Heart left ventricle (tissue), 13 donors: Measurements from ENCODE around the gene MORN5.

Experiments
- POLR2A ChIP-seq, 2 donors: fragments of 450-650 bp; IDR thresholded peaks; one replicate each; pipeline ENCODE4 v1.6.1; 2017; ENCODE audit warnings: antibody characterized with exemption in 2 of 2, mild to moderate bottlenecking in 2 of 2, moderate library complexity in 2 of 2
- TF ChIP-seq, protein P1 (sequence below), 12 donors: fragments of 200-600 bp; sonication (generic) in 4 of 12; IDR thresholded peaks; one replicate each; pipeline versions ENCODE4 v1.5.0 to v1.8.0; 2018 to 2022; ENCODE audit warnings: antibody characterized with exemption in 12 of 12, mild to moderate bottlenecking in 5 of 12
- donor health status: ischemic (EF 13 %, LVEDD 7.1; RV severe dilation, severe dysfunction).
- donor health status: DM: no; HTN: yes; CAD: no.
- donor health status: DM: no; HTN: no; CAD: no.
- donor health status: ischemic (EF 25% LVEDD 6.9; RV normal size, moderate dysfunction).
- donor health status: ischemic (EF 25% LVEDD 5.7; RV mildly dilated, moderate dysfunction).
- donor health status: ischemic (EF 35%, LVEDD 5.7; RV mildly dilated, moderate dysfunction).
- donor health status: nonischemic (EF 11% LVEDD 7.7; RV severe dilation, severe dysfunction).
- donor health status: DM: yes; HTN: yes; CAD: no.
- donor health status: PGD.
- donor health status: ischemic (EF 29% LVEDD 5.4; RV normal size, mild dysfunction).
- donor health status: nonischemic (EF 23%, LVEDD 6.1; RV moderate dilation, normal function).

DNA sequence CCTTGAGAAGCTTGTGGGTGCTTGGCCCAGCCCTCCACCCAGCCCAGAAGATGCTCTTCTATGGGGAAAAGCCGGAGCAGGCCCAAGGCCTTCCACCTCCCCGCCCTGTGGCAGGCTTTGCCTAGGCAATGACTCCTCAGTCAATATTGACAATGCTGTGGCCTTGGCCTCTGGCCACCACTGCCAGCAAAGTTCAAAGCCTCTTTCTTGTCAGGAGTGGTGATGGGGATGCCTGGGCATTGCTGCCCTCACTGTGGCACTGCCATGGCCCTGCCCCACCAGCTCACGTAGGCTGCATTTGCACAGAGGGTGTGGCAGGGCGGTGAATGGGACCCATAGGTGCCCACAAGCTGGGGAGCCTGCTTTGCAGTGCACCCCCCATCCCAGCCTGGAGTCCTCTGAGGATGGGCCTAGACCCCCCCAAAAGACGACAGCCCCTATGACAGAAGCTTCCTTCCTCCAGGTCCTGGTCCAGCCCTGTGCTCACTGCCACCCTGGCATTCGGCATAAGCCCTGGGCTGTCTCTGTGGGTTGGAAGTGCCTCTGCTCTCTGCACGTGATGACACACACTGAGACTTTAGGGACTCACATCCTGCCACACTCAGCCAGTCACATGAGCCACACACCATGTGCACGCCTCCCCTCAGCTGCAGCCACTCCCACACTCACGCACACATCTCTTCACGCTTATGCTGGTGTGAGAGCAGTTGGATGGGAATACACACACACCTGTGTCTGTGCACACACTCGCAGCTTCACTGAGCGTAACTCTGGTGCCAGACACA is 31.1 kb downstream of the MORN5 start:
- TF ChIP-seq, protein P1, sequence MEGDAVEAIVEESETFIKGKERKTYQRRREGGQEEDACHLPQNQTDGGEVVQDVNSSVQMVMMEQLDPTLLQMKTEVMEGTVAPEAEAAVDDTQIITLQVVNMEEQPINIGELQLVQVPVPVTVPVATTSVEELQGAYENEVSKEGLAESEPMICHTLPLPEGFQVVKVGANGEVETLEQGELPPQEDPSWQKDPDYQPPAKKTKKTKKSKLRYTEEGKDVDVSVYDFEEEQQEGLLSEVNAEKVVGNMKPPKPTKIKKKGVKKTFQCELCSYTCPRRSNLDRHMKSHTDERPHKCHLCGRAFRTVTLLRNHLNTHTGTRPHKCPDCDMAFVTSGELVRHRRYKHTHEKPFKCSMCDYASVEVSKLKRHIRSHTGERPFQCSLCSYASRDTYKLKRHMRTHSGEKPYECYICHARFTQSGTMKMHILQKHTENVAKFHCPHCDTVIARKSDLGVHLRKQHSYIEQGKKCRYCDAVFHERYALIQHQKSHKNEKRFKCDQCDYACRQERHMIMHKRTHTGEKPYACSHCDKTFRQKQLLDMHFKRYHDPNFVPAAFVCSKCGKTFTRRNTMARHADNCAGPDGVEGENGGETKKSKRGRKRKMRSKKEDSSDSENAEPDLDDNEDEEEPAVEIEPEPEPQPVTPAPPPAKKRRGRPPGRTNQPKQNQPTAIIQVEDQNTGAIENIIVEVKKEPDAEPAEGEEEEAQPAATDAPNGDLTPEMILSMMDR (IDR thresholded peaks at IDR 0.05) = no peak
- no peak for TF ChIP-seq POLR2A (IDR thresholded peaks at IDR 0.05)
